GM18517 (cell line): ENCODE results near the gene RAMACL.

Source experiments
- ATAC-seq: cut with Tn5 transposase; IDR thresholded peaks from one replicate; pipeline ENCODE4 v1.9.1; 2021; ENCODE audit warnings: mild to moderate bottlenecking, moderate library complexity; ENCODE audit not compliant: unreplicated experiment

The RAMACL gene

GRCh38 chr6:166559662-166560061 is 26.8 kb downstream of the RAMACL start:
- ATAC-seq: no peak

GRCh38 chr6:166559211-166559610 is 27.3 kb downstream of the RAMACL start:
- no peak for ATAC-seq

GRCh38 chr6:166558156-166559005 is 28.1 kb downstream of the RAMACL start:
- no peak for ATAC-seq

- ATAC-seq: no peak
Measured at GRCh38 chr6:166556863-166557322, 29.6 kb downstream of the RAMACL start.

- ATAC-seq: no peak
Measured at GRCh38 chr6:166556336-166556735, 30.1 kb downstream of the RAMACL start.

- ATAC-seq: no peak
Measured at GRCh38 chr6:166555086-166555485, 31.4 kb downstream of the RAMACL start.

GRCh38 chr6:166554316-166554715 is 32.2 kb downstream of the RAMACL start:
- ATAC-seq: no peak

- no peak for ATAC-seq
Measured at GRCh38 chr6:166553563-166554271, 32.8 kb downstream of the RAMACL start.

- ATAC-seq: no peak
Measured at GRCh38 chr6:166552600-166552999, 33.9 kb downstream of the RAMACL start.

- no peak for ATAC-seq
Measured at GRCh38 chr6:166551754-166552495, 34.6 kb downstream of the RAMACL start.

GRCh38 chr6:166546653-166547052 is 39.8 kb downstream of the RAMACL start:
- no peak for ATAC-seq

GRCh38 chr6:166545156-166546034 is 41.1 kb downstream of the RAMACL start:
- no peak for ATAC-seq

GRCh38 chr6:166544296-166544605 is 42.2 kb downstream of the RAMACL start:
- ATAC-seq: no peak

- ATAC-seq: no peak
Measured at GRCh38 chr6:166543603-166544295, 42.7 kb downstream of the RAMACL start.

GRCh38 chr6:166542580-166542912 is 43.9 kb downstream of the RAMACL start:
- ATAC-seq: no peak

- ATAC-seq: peak; percentile 36
Measured at GRCh38 chr6:166541876-166542579, 44.5 kb downstream of the RAMACL start.

GRCh38 chr6:166541366-166541765 is 45.1 kb downstream of the RAMACL start:
- peak; percentile 34 for ATAC-seq

GRCh38 chr6:166540631-166541331 is 45.7 kb downstream of the RAMACL start:
- ATAC-seq: peak; percentile 99

- no peak for ATAC-seq
Measured at GRCh38 chr6:166539543-166539942, 46.9 kb downstream of the RAMACL start.
